ENCODE data around the gene CENPO. TPM values are rescaled to one million over a fixed set of nuclear protein-coding genes. Genes with fewer than 3 reads are reported as not detected.

The CENPO gene
- total RNA-seq, 1 donor from 2014 or later: not detected

DNA sequence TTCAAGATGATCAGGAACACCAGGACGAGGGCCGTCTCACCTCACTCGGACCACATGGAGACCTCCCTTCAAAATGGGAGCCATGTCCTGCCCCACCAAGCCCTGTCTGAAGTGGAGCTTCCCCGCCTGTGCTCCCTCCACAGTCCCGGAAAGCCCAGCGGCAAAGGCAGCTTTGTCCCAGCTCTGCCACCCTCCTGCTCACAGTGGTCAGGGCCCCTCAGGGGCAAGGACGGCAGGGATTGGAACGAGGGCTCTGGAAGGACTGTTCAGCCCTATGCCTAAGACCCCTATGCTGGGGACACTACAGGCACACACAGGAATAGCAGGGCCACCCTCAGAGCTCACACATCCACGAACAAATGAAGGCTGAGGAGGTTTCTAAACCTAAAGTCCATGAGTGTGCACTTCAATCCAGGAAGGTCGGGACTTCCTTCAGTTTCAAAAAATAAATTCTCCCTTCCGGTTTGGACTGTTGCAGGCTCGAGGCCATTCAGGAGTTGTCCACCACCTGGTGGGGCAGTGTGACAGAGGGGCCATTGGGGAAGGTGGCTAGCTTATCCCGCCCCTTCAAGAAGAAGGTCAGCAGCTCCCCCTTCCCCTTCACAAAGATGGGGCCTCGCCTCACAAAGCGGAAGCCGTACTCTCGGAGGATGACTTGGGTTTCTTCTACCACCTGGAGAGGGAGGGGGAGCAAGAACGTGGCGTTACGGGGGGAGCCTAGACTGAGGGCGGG, 26.4 kb downstream of the CENPO start:
- TF ChIP-seq, protein P1, sequence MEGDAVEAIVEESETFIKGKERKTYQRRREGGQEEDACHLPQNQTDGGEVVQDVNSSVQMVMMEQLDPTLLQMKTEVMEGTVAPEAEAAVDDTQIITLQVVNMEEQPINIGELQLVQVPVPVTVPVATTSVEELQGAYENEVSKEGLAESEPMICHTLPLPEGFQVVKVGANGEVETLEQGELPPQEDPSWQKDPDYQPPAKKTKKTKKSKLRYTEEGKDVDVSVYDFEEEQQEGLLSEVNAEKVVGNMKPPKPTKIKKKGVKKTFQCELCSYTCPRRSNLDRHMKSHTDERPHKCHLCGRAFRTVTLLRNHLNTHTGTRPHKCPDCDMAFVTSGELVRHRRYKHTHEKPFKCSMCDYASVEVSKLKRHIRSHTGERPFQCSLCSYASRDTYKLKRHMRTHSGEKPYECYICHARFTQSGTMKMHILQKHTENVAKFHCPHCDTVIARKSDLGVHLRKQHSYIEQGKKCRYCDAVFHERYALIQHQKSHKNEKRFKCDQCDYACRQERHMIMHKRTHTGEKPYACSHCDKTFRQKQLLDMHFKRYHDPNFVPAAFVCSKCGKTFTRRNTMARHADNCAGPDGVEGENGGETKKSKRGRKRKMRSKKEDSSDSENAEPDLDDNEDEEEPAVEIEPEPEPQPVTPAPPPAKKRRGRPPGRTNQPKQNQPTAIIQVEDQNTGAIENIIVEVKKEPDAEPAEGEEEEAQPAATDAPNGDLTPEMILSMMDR (IDR thresholded peaks at IDR 0.05): no peak
- no peaks in the 10 kb centered on the region for H3K4me1 ChIP-seq
- peak in 1 of 2 donors; percentile 49 for DNase-seq (ENCODE audit: low spot score in 2 of 2)
- H3K27ac ChIP-seq: no peak overlapping the region
- peaks cover 31 to 41% of the 10 kb centered on the region in 2 donors for H3K36me3 ChIP-seq
- no peaks in the 10 kb centered on the region for H3K27me3 ChIP-seq
- intact Hi-C loops (cut with DNase I): no loop called here
- H3K9me3 ChIP-seq: no peaks in the 10 kb centered on the region
- H3K4me3 ChIP-seq: no peak overlapping the region

DNA sequence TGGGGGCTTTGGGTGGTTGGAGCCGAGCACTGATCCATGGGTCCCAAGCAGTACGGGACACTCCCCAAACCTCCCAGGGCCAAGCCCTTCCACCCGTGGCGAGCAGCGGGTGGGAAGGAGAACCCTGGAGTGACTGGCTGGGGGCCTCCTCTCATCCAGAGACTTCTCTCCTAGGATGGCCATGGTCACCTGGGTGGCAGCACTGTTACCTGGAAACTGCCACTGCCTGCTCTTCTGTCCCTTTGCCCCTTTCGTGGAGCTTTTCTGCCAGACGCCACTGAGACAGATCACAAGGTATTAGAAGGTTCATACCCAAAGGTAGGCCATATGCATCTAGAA, 26.9 kb downstream of the CENPO start:
- intact Hi-C loops (cut with DNase I): no loop called here
- TF ChIP-seq, protein P1 (IDR thresholded peaks at IDR 0.05): no peak
- DNase-seq (ENCODE audit: low spot score in 2 of 2): peak in 1 of 2 donors; percentile 25
- Histone ChIP-seq H3K4me3 (no peak overlapping the region), H3K36me3 (peaks cover 31 to 41% of the 10 kb centered on the region in 2 donors), H3K4me1 (no peaks in the 10 kb centered on the region), H3K9me3 (no peaks in the 10 kb centered on the region), H3K27ac (no peak overlapping the region), H3K27me3 (no peaks in the 10 kb centered on the region)

DNA sequence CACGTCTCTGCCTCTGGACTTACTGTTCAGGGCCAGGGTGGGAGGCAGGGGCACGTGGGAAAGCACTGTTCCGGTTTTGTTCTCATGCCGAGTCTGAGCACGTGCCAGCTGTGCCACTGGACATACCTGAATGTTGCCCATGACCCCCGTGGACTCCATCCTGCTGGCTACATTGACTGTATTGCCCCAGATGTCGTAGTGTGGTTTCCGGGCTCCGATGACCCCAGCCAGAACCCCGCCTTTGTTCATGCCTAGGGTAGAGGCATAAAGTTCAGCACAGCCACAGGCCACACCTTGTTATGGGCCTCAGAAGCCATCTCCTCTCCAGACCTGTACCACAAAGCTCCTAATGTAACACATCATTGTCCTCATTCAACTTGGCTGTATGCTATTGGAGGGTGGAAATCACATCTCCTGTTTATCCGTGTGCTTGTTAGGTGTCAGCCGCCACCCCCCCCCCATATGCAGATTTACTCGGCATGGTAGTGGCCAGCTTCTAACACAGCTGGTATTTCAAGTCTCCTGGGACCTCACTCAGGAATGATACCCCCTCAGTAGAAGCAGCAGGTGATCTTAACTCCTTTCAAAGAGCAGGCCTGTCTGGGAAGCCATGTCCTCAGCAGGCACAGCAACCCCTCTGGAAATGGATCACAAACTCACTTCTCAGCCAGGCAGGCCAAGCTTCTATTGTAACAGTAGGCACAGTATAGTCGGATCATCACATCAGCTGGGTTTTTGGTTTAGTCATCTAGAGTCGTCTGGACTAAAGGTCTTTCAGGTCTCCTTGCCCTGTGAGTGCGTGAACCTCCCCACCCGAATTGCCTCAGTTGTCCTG, 27.6 kb downstream of the CENPO start:
- TF ChIP-seq, protein P1 (IDR thresholded peaks at IDR 0.05): no peak
- H3K4me1 ChIP-seq: no peaks in the 10 kb centered on the region
- H3K4me3 ChIP-seq: no peak overlapping the region
- H3K36me3 ChIP-seq: peaks cover 31 to 41% of the 10 kb centered on the region in 2 donors
- H3K27me3 ChIP-seq: no peaks in the 10 kb centered on the region
- intact Hi-C loops (cut with DNase I): no loop called here
- no peaks in the 10 kb centered on the region for H3K9me3 ChIP-seq
- DNase-seq (ENCODE audit: low spot score in 2 of 2): peak in 1 of 2 donors; percentile 54
- H3K27ac ChIP-seq: no peak overlapping the region

DNA sequence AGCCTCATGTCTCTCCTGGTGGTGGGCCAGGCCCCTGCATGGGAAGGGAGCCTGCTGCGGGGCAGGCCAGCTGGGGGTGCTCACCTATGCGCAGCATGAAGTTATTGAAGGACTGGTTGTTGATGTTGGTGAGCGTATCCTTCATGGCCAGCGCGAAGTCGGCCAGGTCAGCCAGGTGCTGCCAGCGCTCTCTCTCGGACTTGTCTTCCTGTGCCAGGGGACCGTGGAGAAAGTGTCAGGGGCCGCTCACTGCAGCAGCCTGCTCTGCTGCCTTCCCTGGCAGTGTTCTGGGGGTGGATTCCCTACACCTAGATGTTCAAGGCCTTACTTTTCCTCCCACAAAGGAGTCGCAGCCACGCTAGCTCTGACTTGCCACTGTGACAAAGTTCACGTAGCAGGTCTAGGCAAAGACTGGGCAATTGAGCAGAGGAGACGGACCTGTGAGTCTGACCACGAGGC, 28.2 kb downstream of the CENPO start:
- intact Hi-C loops (cut with DNase I): no loop called here
- DNase-seq (ENCODE audit: low spot score in 2 of 2): peak in 1 of 2 donors; percentile 46
- Histone ChIP-seq H3K4me1 (no peaks in the 10 kb centered on the region), H3K36me3 (peaks cover 31 to 36% of the 10 kb centered on the region in 2 donors), H3K27me3 (no peaks in the 10 kb centered on the region), H3K9me3 (no peaks in the 10 kb centered on the region), H3K4me3 (no peak overlapping the region), H3K27ac (no peak overlapping the region)
- TF ChIP-seq, protein P1 (IDR thresholded peaks at IDR 0.05): no peak

DNA sequence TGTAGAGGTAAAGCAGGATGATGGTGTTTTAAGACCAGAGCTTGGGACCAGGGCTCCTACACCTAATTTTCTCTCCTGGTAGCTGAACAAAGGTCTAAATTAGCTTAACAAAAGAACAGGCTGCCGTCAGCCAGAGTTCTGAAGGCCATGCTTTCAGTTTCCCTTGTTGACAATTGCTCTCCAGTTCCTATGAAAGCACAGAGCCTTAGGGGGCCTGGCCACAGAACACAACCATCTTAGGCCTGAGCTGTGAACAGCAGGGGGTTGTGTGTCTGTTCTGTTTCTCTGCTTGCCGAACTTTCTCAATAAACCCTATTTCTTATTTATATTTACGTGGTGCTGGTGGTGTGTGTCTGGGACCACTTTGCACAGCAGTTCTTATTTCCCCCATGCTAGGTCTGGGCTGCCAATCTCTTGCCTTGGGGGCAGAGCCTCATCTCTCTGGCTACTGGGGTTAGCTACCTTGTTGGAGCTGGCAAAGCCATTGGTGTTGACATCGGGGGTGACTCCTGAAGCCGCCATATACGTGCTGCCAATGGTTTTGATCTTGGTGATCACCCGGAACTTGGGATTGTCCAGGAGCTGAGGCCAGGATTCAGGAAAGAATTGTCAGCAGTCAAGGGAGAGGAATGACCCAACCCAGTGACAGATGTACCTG, 29.0 kb downstream of the CENPO start:
- Histone ChIP-seq H3K4me1 (no peaks in the 10 kb centered on the region), H3K36me3 (peaks cover 31 to 39% of the 10 kb centered on the region in 2 donors), H3K4me3 (no peak overlapping the region), H3K27me3 (no peaks in the 10 kb centered on the region), H3K9me3 (no peaks in the 10 kb centered on the region), H3K27ac (no peak overlapping the region)
- intact Hi-C loops (cut with DNase I): no loop called here
- TF ChIP-seq, protein P1 (IDR thresholded peaks at IDR 0.05): no peak
- peak in 1 of 2 donors; percentile 45 for DNase-seq (ENCODE audit: low spot score in 2 of 2)
